HG02981 (cell line): Measurements from ENCODE around the gene ZEB2.

Source experiments
- ATAC-seq: cut with Tn5 transposase; IDR thresholded peaks from one replicate; pipeline ENCODE4 v1.9.1; 2021; ENCODE audit warnings: mild to moderate bottlenecking, moderate library complexity; ENCODE audit not compliant: unreplicated experiment

ZEB2 gene

DNA sequence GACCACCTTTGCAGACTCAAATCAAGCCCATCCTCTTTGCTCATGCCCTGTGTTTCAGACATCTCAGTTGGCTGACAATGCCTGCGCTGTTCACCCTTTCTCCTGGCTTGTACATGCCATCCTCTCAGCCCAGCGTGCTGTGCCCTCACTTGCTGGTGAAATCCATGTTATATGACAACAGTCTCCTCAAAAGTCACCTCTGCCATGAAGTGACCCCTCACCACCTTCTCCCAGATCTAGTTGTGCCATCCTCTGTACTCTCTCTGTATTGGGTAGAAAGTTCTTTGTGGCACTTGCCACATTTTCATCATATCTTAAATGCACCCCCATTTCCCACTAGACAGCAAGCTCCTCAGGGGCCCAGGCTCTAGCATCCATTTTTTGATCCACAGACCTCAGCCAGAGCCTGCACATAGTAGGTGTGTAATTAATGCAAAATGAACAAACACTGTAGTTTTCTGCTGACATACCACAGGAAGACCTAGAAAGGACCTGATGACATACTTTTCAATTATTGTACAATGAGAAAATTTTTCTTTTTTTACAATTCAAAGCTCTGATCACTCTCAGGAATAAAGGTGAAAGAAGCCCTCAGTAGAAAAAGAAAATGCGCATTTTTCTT, 22.8 kb downstream of the ZEB2 start:
- no peak for ATAC-seq

- no peak for ATAC-seq
These were observed 23.6 kb downstream of the ZEB2 start for GRCh38 chr2:144496092-144496976.

DNA sequence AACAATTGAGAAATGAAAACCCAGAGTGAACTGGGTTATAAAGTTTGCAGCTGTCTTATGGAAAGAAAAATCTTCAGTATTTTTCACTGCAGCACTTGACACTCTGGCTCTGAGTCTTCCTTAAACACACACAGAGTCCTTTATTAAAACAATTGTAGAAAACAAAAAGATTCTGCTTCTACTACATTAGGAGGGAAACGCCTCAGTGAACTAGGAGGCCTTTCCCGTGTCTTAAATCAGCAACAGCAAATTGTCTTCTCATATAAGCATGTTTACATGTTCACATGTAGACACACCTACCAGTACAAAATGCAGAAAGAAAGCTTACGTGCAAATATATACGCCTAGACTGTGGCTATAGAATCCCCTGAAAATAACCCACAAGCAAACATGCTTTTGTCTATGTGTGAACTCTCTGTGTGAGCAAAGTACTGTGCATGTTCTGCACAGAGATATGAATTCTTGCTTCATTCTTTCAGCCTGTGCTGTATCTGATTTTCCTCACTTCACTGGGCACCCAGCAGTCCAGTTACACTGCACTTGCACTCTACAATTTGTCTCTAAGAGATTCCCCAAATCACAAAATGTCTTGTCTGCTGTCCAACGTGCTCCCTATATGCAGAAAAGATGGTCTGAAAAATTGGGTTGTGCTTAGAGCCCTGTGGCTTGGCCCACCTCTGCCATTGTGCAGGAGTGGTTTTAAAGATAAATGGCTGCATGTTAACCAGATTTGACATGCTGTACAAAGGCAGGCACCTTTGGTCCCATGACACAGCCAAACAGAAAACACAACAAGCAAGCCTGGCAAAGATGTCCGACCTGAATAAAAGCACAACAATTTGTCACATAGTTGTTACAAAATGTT, 24.5 kb downstream of the ZEB2 start:
- ATAC-seq, result no peak

- ATAC-seq, result no peak
These were observed 26.7 kb downstream of the ZEB2 start for GRCh38 chr2:144493027-144493809.

GRCh38 chr2:144490857-144491256, 29.1 kb downstream of the ZEB2 start:
- ATAC-seq, result no peak

DNA sequence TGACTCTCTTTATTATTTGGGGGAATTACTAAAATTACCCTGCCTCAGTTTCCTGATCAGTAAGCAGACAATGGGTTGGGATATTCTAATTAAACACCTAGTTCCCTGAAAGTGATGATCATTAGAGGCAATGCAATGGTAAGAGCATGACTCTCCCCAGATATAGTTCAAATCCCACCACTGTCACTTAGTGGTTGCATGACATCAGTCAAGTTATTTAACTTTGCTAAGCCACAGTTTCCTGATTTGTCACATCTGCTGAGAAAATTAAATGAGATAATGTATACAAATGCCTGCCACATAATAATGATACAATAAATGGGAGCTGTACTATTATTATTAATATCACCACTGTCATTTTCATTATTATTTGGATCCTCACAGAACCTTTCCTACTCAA, 29.9 kb downstream of the ZEB2 start:
- ATAC-seq, result no peak

DNA sequence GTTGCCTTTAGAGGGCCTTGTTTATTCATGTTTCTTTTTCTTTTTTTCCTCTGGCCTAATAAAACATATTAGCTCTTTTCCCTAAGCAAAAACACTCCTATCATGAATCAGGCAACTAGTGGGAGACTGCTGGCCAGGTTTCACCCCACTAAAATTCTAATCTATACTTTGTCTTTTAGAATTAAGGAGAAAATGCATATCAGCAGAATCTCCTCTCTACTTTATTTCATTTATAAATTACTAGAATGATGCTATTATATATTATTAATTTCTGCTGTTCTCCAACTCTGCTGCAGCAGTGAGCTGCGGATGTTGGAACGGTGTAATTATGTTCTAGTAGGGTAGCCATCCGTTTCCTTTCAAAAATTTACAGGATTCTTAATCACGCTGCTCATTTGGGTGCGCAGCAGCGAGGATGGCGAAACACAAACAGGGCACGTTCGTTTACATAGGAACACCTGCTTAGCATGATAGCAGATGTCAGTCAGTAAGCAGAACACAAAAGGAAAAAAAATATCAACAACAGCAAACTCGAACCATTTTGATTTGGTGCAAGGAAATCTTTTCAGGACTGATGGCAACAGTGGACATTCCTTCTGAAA, 30.5 kb downstream of the ZEB2 start:
- no peak for ATAC-seq

GRCh38 chr2:144484201-144484948, 35.5 kb downstream of the ZEB2 start:
- no peak for ATAC-seq

DNA sequence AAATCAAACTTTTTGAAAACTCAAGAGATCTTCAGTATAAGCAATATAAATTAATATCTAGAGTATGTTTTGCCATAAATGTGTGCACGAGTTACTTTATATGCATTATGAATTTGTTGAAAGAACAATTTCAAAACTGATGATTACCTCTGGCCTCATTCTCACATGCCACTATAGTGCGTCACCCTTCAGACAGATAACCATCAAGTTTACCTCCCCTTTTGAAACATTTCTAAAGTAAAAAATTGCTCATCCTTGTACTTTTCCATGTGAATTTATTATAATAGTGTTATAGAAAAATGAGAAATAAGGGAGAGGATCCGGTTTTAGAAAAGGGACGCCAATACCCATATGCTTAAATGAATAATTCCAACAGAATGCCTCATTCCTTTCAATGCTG, 38.3 kb downstream of the ZEB2 start:
- no peak for ATAC-seq

DNA sequence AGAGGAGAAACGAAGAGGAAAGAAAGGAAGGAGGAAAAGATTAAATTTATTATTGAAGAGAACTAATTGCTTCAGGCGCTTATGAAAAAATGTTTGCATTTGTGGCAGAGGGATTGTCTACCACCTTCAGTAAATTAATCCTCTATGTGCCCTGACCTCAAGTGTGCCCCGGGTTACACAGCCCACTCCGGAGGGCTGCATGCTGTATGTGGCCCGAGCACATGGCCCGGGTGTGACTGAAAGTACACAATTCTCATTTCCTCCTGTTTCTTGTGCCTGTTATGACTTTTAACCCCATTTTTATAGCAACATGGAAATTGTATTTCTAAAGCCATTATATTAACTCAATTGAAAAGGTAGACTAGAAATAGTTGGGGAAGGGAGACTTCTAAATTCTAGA, 38.8 kb downstream of the ZEB2 start:
- ATAC-seq, result no peak

GRCh38 chr2:144480285-144480684, 39.6 kb downstream of the ZEB2 start:
- ATAC-seq, result no peak

- ATAC-seq, result no peak
These were observed 40.3 kb downstream of the ZEB2 start for GRCh38 chr2:144479659-144480058.

- no peak for ATAC-seq
These were observed 40.8 kb downstream of the ZEB2 start for GRCh38 chr2:144479138-144479537.

DNA sequence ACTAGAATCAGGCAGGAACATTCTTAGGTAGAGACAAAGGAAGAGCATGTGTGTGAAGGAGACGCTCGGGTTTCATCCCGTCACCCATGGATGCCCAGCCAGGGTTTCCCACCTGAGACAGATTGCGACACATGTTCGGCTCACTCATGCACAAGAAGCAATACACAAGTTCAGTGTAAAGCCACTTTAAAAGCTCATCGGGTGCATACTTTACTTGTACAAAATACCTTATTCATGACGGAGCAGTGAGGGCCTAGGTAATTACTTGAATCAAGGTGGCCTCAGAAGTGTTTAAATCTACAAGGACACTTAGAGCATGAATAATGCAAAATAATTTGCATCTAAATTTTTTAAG, 42.0 kb downstream of the ZEB2 start:
- ATAC-seq, result no peak

GRCh38 chr2:144477281-144477956, 42.5 kb downstream of the ZEB2 start:
- ATAC-seq, result no peak

GRCh38 chr2:144476682-144477081, 43.2 kb downstream of the ZEB2 start:
- no peak for ATAC-seq

DNA sequence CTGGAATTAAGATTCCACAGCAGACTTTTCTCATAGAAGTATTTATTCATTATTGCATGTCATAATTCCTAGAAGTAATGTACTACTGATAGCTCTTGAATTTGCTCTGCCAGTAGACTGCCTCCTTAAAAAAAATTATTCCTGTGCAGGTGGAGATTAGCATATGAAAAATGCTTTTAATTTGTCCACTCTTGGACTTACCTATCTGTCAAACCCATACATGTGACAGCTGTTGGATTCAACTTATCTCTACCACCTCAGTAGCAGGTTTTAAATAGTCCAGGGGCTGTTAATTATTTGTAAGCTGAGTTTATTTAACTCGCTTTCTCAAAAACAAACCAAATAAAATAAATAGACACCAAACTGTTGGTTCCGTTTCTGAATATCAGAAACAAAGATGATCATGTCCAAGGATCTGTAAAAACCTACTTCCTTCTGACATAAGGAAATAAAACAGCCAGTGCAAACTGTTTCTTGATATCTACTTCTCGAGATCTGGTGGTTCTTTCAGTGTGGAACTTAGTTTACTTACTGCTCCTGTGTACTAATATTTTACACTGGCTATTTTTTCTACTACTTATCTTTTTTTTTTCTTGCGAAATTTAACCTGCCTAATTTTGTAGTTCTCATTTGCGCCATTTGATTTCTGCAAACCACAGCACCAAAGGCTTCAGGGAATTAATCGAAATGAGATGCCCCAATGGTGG, 44.2 kb downstream of the ZEB2 start:
- ATAC-seq, result no peak

DNA sequence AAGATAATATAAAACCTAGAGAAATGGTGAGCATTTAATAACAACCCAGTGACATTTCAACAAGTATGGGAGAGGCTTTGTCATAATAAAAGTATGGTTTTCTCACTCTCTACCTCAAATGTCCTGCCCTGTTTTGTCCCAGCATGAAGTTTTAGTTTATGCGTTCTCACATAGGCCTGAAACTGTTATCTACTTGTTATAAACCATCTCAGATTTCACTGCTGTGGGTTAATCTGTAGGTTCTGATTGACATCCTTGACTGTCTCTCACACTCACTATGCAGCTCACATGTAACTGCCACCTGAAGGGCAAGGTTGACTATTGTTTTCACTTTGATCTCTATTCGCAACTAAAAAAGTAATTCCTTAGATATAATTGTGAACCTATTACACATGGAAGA, 44.9 kb downstream of the ZEB2 start:
- no peak for ATAC-seq

DNA sequence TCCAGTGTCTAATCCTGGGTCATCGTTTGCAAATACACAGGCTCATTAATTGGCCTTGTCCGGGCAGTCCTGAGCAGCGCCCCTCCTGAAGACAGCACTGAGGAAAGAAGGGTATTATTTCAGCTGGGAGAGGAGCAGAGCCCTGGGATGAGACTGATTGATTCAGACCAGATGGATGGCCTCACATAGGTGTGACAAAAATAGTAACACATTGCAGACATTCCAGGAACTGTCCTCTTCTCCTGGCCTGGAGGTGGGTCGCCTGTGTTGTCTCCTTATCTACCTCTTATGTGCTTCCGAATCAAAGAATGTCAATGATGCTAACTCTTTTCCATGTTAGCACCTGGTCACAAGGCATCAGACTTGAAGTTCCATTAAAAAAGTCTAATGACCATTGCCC, 45.9 kb downstream of the ZEB2 start:
- no peak for ATAC-seq
